Prostate gland (tissue), 2 donors: ENCODE measurements around the gene KCND2.

Experiments
- POLR2AphosphoS5 ChIP-seq: sonication (generic); formaldehyde crosslinking; IDR thresholded peaks from one replicate; pipeline ENCODE4 v1.6.1; 2017; ENCODE audit warnings: antibody characterized with exemption
- TF ChIP-seq, protein P1 (sequence below), 4 experiments: fragments of 200-600 bp in 2 of 4; fragments of 450-650 bp in 2 of 4; sonication (generic) in 2 of 4; IDR thresholded peaks; 1 replicate in 3 of 4; 2 replicates in 1 of 4; pipeline ENCODE4 v1.5.1; 2016 to 2019; ENCODE audit warnings: antibody characterized with exemption in 4 of 4, mild to moderate bottlenecking in 2 of 4, moderate library complexity in 2 of 4

DNA sequence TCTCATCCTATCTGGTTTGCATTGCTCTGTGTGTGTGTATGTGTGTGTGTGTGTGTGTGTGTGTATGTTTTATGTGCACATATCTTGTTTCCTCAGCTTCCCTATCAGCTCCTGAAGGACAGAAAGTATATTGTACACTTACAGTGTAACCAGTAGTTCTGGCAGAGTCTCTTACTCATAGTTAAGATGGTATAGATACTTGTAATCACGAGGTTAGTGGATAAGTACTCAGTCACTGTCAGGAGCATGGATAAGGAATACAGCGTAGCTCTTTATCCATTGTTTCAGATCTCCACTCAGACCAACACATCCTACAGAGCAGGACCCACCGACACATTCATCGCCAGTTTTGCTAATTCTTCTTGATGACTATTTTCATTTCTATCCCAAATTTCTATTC, 309.9 kb downstream of the KCND2 start:
- TF ChIP-seq, protein P1, sequence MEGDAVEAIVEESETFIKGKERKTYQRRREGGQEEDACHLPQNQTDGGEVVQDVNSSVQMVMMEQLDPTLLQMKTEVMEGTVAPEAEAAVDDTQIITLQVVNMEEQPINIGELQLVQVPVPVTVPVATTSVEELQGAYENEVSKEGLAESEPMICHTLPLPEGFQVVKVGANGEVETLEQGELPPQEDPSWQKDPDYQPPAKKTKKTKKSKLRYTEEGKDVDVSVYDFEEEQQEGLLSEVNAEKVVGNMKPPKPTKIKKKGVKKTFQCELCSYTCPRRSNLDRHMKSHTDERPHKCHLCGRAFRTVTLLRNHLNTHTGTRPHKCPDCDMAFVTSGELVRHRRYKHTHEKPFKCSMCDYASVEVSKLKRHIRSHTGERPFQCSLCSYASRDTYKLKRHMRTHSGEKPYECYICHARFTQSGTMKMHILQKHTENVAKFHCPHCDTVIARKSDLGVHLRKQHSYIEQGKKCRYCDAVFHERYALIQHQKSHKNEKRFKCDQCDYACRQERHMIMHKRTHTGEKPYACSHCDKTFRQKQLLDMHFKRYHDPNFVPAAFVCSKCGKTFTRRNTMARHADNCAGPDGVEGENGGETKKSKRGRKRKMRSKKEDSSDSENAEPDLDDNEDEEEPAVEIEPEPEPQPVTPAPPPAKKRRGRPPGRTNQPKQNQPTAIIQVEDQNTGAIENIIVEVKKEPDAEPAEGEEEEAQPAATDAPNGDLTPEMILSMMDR (IDR thresholded peaks at IDR 0.05), result no peak
- no peak for TF ChIP-seq POLR2AphosphoS5
